Measurements from ENCODE around the gene TFB2M.
"Not testable (repeated sequence)": the region's sequence is repeated elsewhere in the genome, so short reads cannot be mapped to it uniquely, and the experiment has no call there.

TFB2M gene, protein sequence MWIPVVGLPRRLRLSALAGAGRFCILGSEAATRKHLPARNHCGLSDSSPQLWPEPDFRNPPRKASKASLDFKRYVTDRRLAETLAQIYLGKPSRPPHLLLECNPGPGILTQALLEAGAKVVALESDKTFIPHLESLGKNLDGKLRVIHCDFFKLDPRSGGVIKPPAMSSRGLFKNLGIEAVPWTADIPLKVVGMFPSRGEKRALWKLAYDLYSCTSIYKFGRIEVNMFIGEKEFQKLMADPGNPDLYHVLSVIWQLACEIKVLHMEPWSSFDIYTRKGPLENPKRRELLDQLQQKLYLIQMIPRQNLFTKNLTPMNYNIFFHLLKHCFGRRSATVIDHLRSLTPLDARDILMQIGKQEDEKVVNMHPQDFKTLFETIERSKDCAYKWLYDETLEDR

DNA sequence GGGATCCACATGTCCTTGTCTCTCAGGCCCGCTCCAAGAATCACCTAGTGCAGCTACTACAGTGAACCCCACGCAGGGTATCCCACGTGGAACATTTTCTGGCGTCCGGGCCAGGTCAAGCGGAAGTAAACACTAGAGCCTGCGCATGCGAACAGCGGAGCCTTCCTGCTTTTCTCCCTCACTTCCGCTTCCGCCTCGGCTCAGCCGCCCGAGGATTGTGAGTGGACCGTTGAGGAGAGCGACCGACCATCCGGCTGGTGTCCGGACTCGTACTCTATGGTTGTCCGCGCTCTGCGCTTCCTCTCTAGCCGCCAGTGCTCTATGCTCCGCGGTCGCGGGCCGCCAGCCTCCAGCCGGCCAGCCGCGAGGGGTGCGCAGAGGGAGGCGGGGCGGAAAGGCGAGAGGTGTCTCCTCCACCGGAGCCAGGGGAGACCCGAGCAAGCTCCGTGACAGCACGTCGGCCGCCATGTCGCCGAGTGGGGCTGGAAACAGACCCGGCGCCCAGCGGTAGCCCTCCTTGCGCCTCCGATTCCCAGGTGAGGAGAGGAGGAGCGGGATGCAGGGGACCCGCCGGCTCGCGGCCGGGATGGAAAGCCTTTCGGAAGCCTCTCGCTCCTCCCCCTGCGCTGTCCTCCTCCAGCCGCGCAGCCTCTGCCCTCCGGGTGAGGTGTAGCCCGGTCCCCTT, at the start of gene TFB2M, which contains the start of gene CNST:
TSS of gene TFB2M (minus strand) at position 134 of the 685 bp plus-strand sequence. CDS start at position 11, 123 bp downstream.
TSS of gene CNST (plus strand) at position 329 of the 685 bp plus-strand sequence. CDS start 25,107 bp downstream, outside the sequence.
- peak; percentile 89 for DNase-seq

GRCh38 chr1:246613096-246613758, 47.2 kb upstream of the TFB2M start:
- DNase-seq: no peak

DNA sequence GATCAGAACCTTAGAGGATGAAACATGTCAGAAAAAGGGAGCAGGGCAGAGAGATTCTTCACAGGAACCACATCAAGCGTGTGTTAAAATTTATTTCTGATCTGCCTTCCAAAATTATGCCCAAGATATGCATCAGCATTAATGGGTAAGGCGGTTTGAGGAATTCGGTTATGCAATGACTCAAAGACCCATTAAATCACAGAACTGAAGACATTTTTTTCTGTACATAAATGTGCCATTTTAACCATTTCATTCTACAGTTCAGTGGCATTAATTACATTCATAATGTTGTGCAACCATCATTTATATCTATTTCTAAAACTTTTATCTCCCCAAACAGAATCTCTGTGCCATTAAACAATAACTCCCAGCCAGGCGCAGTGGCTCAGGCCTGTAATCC, 43.6 kb upstream of the TFB2M start:
- no peak for DNase-seq

DNA sequence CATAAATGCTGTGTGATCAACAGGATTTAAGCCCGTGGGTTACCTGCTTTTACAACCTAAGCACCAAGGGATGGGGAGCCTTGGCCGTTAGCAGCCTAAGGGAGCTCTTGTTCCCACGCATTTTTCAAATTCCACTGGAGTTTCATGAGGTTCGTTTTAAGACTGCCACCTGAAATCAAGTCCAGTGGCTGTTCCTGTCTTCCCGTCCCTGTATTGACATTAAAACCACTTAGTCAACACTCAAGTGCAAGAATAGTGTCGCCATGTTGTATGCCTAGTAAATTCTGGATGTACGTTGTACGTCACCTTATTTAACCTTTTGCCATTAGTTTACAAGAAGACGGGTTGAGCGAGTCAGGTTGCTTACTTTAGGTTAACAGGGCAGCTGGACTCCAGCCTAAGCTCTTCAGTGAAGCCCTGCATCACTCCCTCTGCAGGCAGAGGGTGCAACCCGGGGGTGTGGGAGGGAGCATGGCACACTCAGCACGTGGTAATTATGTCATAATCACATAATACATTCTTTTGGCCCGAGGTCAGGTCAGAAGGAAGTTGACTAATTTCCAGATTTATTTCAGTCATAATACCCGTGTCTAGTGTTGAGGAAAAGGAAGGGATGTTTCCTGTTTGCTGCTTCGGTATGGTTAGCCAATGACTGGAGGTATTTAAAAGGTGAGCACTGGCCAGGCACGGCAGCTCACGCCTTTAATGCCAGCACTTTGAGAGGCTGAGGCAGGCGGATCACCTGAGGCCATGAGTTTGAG, 42.7 kb upstream of the TFB2M start:
- DNase-seq: peak; percentile 21

- no peak for DNase-seq
Measured at GRCh38 chr1:246607462-246607861, 41.4 kb upstream of the TFB2M start.

- not testable (repeated sequence) for DNase-seq
Measured at GRCh38 chr1:246605231-246605630, 39.2 kb upstream of the TFB2M start.

DNA sequence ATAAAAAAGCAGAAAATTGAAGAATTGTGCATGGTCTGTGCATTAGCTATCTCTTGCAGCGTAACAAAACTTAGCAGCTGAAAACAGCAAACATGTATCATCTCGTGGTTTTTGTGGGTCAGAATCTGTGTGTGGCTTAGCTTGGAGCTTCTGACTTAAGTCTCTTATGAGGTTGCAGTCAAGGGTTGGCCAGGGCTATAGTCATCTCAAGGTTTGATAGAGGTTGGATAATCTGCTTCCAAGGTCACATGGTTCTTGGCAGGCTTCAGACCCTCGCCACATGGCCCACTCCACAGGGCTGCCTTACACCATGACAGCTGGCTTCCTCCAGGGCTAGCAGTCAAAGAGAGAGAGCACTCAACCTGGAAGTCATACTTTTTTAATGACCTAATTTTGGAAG, 36.1 kb upstream of the TFB2M start:
- no peak for DNase-seq

DNA sequence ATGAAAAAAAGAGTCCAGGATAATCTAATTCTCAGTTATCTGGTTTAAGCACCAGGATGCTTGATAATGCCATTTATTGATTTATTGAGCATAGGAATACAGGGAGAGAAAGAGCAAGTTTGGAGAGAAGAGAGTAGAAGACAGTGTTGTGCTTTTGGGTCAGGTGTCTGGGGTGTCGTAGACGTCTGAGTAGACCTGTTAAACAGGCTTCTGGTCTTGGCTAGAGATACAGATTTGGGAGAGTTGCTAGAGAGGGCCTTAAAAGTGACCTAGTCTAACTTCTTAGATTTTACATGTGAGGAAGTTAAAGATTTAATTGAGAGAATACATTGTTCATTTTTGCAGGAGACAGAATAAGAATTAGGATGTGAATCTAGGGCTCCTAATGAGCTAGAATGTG, 34.5 kb upstream of the TFB2M start:
- DNase-seq: no peak

DNA sequence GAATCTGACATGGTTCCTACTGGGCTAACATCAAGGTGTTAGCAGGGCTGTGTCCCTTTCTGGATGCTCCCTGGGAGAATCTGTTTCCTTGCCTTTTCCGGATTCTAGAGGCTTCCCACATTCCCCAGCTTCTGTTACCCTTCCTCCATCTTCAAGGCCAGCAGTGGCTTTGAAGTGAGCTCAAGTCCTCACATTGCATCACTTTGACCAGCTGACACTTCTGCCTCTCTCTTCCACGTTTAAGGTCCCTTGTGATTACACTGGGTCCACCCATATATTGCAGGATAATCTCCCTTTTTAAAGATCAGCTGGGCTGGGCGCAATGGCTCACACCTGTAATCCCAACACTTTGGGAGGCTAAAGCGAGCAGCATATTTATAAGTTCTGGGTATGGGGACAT, 33.3 kb upstream of the TFB2M start:
- DNase-seq: no peak

GRCh38 chr1:246597971-246598370, 31.9 kb upstream of the TFB2M start:
- DNase-seq: no peak

DNA sequence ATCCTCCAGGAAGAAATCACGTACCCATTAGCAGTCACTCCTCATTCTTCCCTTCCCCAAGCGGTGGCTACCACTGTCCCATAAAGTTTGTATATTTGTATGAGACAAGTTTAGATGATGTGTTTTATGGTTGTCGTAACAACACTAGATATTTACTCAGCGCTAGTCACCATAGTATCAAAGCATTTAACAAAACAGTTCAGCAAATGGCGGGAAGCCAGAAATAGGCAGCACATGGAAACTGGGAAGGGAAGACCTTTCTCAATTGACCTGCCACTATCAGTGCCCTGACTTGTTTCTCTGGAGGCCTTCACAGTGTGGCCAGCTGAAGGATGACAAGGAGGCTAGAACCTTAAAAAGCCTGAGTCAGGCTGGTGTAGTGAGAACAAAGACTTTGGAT, 31.3 kb upstream of the TFB2M start:
- DNase-seq: no peak

DNA sequence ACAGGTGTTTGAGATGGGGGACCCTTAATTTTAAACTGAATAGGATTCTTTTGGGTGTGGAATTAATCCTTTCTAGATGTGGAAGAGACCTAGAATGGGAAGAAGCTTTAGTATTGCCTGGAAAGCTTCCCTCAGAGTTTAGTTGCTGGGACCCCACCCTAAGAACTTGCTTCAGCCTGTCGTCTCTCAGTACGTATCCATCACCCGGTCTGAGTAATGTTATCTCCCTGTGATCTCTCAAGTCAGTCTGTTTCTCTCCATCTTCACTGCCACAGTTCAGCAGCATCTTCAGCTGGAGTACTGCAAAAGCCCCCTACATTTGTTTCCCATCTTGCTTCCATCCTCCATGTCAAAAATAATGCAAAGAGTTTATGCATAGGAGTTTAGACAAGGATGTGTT, 29.1 kb upstream of the TFB2M start:
- DNase-seq: no peak

DNA sequence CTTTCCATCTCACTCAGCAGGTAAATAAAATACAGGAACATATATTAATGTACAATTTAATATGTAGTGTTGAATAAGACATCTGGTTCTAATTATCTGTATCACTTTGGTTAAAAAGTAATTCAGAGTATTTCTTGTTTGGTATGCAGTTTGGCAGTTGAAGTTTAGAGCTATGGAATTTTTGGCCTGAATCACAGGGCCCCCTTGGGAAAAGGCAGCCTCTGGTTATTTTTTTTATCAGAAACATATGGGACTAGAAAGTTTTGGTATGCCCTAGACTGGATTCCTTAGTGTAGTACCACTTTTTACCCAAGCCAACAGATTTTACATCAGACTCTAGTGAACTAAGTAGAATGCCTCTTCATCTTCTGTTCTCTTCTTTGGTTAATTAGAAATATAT, 26.6 kb upstream of the TFB2M start:
- DNase-seq: no peak

DNA sequence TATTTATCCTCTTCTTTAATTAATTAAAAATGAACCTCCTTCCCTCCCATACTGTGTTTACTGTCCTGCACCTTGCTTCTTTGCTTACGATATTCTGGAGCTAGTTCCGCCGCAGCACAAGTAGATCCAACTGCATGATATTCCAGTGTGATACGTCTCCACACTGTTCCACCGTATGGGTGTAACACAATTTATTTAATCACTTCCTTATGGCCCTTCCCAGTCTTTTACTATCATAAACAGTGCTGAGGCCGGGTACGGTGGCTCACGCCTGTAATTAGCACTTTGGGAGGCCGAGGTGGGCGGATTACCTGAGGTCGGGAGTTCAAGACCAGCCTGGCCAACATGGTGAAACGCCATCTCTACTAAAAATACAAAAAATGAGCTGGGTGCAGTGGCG, 25.9 kb upstream of the TFB2M start:
- no peak for DNase-seq

DNA sequence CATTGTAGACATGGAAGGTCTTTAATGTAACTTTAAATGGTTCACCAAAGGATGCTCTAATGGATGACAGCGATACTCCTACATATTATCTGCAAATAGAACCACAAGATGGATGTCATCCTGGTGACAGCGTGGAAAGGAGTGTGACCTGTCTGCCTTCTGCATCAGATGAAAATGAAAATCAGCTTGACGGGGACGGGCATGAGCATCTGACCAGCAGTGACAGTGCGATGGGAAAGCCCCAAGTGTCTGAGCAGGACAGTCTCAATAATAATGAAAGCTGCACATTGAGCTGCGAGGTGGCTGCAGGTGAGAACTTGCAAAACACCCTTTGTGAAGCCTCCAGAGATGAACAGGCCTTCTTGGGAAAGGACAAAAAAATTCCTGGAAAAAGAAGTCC, 25.4 kb upstream of the TFB2M start:
- no peak for DNase-seq

DNA sequence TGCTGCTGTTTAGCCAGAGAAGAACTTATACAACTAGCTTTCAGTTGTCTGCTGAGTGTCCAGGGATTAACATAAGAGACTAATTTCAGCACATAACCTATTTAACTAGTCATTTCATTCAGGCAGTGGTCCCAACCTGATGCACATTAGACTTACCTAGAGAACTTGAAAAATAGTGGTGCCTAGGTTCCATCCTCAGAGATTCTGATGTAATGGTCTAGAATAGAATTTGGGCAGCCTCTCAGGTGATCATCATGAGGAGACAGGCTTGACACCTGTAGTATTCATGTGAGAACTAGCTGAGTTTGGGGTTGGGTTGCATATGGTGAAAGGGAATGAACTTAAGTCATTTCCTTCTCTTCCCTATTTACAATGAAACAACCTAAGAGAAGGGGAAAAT, 25.0 kb upstream of the TFB2M start:
- DNase-seq: no peak

GRCh38 chr1:246589919-246590318, 23.9 kb upstream of the TFB2M start:
- DNase-seq: not testable (repeated sequence)

GRCh38 chr1:246588159-246588721, 22.2 kb upstream of the TFB2M start:
- DNase-seq: no peak

DNA sequence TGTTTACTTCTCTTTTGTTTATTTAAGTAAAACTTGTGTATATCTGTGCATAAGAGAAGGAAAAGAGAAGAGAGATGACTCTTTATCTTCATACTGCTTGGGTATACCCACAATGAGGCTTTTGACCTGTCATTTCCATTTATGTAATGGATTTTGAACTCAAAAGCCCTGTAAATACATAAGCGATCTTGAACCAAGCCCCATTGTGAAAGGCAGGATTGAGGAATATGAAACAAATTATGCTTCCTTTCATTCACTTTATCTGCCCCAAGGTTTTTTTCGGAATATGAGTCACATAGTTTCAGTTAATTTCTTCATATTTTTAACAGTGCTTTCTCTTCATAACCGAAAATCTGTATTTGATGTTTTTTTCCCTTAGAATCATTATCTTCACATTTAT, 21.5 kb upstream of the TFB2M start:
- DNase-seq: no peak

GRCh38 chr1:246587032-246587431, 21.0 kb upstream of the TFB2M start:
- no peak for DNase-seq

GRCh38 chr1:246583448-246584185, 17.6 kb upstream of the TFB2M start:
- no peak for DNase-seq

GRCh38 chr1:246583056-246583440, 17.0 kb upstream of the TFB2M start:
- no peak for DNase-seq
